Activated CD4-positive, alpha-beta T cell treated with anti-CD3 and anti-CD28 coated beads for 36 hours (primary cell): Measurements from ENCODE around the gene SPOCK1. TPM values are rescaled to one million over a fixed set of nuclear protein-coding genes. Genes with fewer than 3 reads are reported as not detected.

ENCODE experiments used
- ATAC-seq: fragments of 200-7000 bp; cut with Tn5 transposase; one replicate; pipeline ENCODE4 v1.10.0; 2021; ENCODE audit warnings: mild to moderate bottlenecking, moderate library complexity
- CTCF ChIA-PET: fragments of 350-600 bp; sonication (Branson Sonifier 250); formaldehyde crosslinking; loops from one replicate; lab custom pipeline; 2021; ENCODE audit warnings: antibody characterized with exemption; lab: Charles Lee
- POLR2A ChIA-PET: fragments of 350-600 bp; sonication (Branson Sonifier 250); formaldehyde crosslinking; loops from one replicate; lab custom pipeline; 2021; ENCODE audit warnings: antibody characterized with exemption, inconsistent platforms; lab: Charles Lee
- DNase-seq: peaks from one replicate; pipeline ENCODE4 v3.0.0-alpha.2; 2020
- H3K27ac Mint-ChIP-seq: one replicate; pipeline ENCODE4 v1.8.0; 2021; ENCODE audit warnings: mixed read lengths
- H3K27me3 Mint-ChIP-seq: one replicate; pipeline ENCODE4 v1.8.0; 2021; ENCODE audit warnings: mixed read lengths
- H3K36me3 Mint-ChIP-seq: one replicate; pipeline ENCODE4 v1.8.0; 2021; ENCODE audit warnings: low read depth, mixed read lengths
- H3K4me1 Mint-ChIP-seq: one replicate; pipeline ENCODE4 v1.8.0; 2021; ENCODE audit warnings: mixed read lengths
- H3K4me3 Mint-ChIP-seq: one replicate; pipeline ENCODE4 v1.8.0; 2021; ENCODE audit warnings: mild to moderate bottlenecking, moderate library complexity, mixed read lengths
- H3K9me3 Mint-ChIP-seq: one replicate; pipeline ENCODE4 v1.8.0; 2021; ENCODE audit warnings: low read depth, mixed read lengths
- intact Hi-C, 2 experiments: fragments of 100-400 bp; cut with DNase I in 1 of 2; cut with micrococcal nuclease in 1 of 2; formaldehyde crosslinking; loops; one replicate each; pipeline versions ENCODE4 v1.14.2 to v1.15.1; 2022 to 2024; cut with DNase I, micrococcal nuclease
- total RNA-seq, 2 experiments: library from RNA; stranded (reverse); gene quantifications; one replicate each; pipeline ENCODE4 v1.2.3, GENCODE V29; 2021

SPOCK1 gene
- total RNA-seq, 2 experiments from 2014 or later, result not detected

GRCh38 chr5:137372016-137372772 is 126.9 kb downstream of the SPOCK1 start:
- CTCF ChIA-PET, result no interaction called here
- H3K4me3 Mint-ChIP-seq, result no peak overlapping the region
- no peaks in the 10 kb centered on the region for H3K9me3 Mint-ChIP-seq
- H3K27me3 Mint-ChIP-seq, result peaks cover 3% of the 10 kb centered on the region
- intact Hi-C loops, result no loop called here
- ATAC-seq (no peak), DNase-seq (no peak)
- no peaks in the 10 kb centered on the region for H3K36me3 Mint-ChIP-seq
- POLR2A ChIA-PET, result no interaction called here
- H3K4me1 Mint-ChIP-seq, result no peaks in the 10 kb centered on the region
- H3K27ac Mint-ChIP-seq, result no peak overlapping the region

DNA sequence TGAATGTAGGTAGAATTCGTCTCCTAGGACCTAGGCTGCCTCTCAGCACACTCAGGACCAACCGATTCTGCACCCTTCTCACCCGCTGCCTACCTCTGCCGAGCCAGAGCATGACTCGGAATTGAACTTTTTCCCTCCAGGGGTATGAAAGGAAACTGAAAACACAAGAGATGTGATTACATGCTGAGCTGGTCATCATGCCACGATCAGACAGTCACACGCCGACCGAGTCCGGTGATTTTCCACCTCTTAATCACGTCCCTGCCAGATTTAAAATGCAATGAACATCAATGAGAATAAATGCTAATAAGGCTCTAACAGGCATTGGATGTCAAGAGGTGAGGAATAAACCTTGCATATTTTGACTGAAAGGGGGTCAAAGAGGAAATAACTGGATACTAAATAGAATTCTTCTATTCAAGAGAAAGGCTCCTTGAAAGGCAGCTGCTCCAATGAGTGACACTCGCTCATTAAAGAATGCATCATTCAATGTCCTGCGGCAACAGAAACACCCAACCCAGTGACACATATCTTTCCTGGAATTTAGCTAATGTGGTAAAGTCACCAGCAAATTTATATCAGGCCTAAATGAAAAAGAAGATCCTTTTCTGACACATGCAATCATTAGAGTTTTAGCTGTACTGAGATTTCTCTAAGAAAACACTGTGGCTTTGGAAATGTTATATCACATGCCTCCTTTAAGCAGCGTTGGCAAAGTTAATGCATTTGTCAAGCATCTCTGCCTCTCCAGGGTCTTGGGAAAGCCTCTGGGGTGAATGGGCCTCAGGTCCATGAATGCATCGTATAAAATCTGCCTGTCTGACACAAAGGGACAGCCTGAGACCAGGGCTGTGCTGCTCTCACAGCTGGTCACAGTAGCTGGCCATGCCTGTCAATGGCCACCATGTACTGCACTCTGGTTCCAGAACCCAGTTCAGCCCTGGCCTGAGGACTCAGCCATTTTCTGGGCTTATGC is 128.7 kb downstream of the SPOCK1 start:
- no peaks in the 10 kb centered on the region for H3K4me1 Mint-ChIP-seq
- peaks cover 3% of the 10 kb centered on the region for H3K27me3 Mint-ChIP-seq
- POLR2A ChIA-PET, result interaction anchor here (0.6 kb wide), 1 partner anchor 142 kb away, joined by 3 read pairs; no protein-coding TSS in a partner anchor
- intact Hi-C loops, result no loop called here
- no peak overlapping the region for H3K4me3 Mint-ChIP-seq
- H3K36me3 Mint-ChIP-seq, result no peaks in the 10 kb centered on the region
- ATAC-seq, result no peak
- H3K27ac Mint-ChIP-seq, result no peak overlapping the region
- no peak for DNase-seq
- H3K9me3 Mint-ChIP-seq, result no peaks in the 10 kb centered on the region
- CTCF ChIA-PET, result no interaction called here

DNA sequence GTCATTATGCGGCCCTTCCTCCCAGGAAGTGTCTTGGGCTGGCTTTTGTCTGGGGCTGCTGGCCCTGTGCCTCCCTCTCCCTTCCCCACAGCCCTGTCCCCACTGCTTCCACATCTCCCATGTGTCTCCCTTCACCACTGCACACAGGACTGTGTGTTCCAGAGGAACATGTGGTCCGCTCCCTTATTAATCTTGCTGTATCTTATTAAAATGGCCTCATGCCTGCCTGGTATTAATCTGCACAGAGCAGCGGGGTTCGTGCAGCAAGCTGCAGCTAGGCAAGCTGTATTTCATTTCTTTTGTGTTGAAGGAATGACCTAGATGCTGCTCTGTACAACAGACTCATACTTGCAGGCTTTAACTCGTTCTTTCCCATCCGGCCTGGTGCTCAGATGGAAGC is 130.5 kb downstream of the SPOCK1 start:
- ChIA-PET CTCF (interaction anchor here (0.7 kb wide), 1 partner anchor 139 kb away, joined by 3 read pairs; no protein-coding TSS in a partner anchor), POLR2A (no interaction called here)
- Mint-ChIP-seq H3K36me3 (no peaks in the 10 kb centered on the region), H3K27me3 (peaks cover 3% of the 10 kb centered on the region), H3K27ac (no peak overlapping the region), H3K4me1 (no peaks in the 10 kb centered on the region), H3K4me3 (no peak overlapping the region), H3K9me3 (no peaks in the 10 kb centered on the region)
- ATAC-seq (no peak), DNase-seq (no peak)
- intact Hi-C loops, result no loop called here

GRCh38 chr5:137367951-137368350 is 131.2 kb downstream of the SPOCK1 start:
- Mint-ChIP-seq H3K36me3 (no peaks in the 10 kb centered on the region), H3K4me3 (no peak overlapping the region)
- intact Hi-C loops, result no loop called here

GRCh38 chr5:137366526-137366925 is 132.6 kb downstream of the SPOCK1 start:
- Mint-ChIP-seq H3K27me3 (peaks cover 1% of the 10 kb centered on the region), H3K36me3 (no peaks in the 10 kb centered on the region), H3K4me1 (no peaks in the 10 kb centered on the region), H3K4me3 (no peak overlapping the region), H3K9me3 (no peaks in the 10 kb centered on the region), H3K27ac (no peak overlapping the region)
- CTCF ChIA-PET, result no interaction called here
- DNase-seq, result no peak
- intact Hi-C loops, result no loop called here
- no peak for ATAC-seq
- POLR2A ChIA-PET, result no interaction called here

More at GRCh38 chr5:137367951-137368350, 131.2 kb downstream of the SPOCK1 start:
- Mint-ChIP-seq H3K4me1 (no peaks in the 10 kb centered on the region), H3K27ac (no peak overlapping the region), H3K27me3 (peaks cover 3% of the 10 kb centered on the region), H3K9me3 (no peaks in the 10 kb centered on the region)
- POLR2A ChIA-PET, result no interaction called here
- CTCF ChIA-PET, result no interaction called here
- ATAC-seq (no peak), DNase-seq (no peak)

DNA sequence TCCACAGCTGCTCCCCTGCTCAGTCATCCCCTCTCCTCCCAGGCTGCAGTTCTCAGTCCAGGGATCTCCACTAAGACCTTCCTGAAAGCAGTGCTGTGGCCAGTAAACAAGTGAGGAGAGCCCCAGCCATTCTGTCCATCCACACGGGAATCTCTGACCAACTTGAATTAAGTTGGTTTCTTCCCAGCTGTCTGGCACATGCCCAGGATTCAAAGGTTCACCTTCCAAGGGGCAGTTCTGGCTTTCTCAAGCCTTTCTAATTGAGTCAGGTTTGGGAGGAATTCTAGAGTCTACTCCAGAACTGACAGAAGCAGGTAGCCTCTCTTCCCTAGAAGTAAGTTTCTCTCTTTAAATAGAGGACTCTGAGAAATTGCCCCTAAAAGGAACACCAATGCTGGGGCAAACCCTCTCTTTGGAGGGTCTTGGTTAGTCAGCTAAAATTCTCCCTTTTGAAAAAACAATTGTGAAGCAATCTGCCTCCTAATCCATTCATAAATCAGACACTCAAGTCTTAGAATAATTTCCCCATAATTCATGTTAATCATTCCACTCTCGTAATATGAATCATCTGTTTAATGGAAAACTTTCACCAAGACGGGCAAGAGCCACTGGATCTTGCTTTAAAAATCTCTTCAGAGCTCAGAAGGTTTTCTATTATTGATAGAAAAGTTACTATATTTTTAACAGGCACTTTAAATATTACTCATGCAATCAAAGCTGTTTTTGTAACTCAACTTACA is 133.8 kb downstream of the SPOCK1 start:
- no peak for DNase-seq
- Mint-ChIP-seq H3K36me3 (no peaks in the 10 kb centered on the region), H3K27me3 (peaks cover 2% of the 10 kb centered on the region), H3K4me3 (no peak overlapping the region), H3K4me1 (no peaks in the 10 kb centered on the region), H3K9me3 (no peaks in the 10 kb centered on the region), H3K27ac (no peak overlapping the region)
- ChIA-PET CTCF (interaction anchor here (1.0 kb wide), 1 partner anchor 43 kb away, joined by 3 read pairs; no protein-coding TSS in a partner anchor), POLR2A (no interaction called here)
- intact Hi-C loops, result no loop called here
- no peak for ATAC-seq

DNA sequence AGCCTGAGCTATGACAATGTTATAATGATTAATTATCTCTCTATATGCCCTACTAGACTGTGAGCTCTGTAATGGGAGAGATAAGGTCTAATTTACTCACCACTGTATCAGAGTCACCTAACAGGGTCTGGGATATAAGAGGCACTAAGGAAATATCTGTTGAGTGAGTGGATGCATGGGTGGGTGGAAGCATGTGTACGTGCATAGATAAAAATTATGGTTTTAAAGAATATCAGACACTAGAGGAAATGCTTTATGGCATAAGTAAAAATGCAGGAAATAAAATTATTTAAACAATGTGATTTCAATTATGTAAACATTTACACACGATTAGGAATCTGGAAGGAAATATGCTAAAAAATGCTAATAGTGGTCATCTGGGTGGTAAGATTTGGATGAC is 137.8 kb downstream of the SPOCK1 start:
- intact Hi-C loops, result no loop called here
- ChIA-PET CTCF (no interaction called here), POLR2A (no interaction called here)
- ATAC-seq (no peak), DNase-seq (no peak)
- no peak overlapping the region for H3K27ac Mint-ChIP-seq
- no peaks in the 10 kb centered on the region for H3K4me1 Mint-ChIP-seq
- H3K9me3 Mint-ChIP-seq, result no peaks in the 10 kb centered on the region
- H3K4me3 Mint-ChIP-seq, result no peak overlapping the region
- peaks cover 12% of the 10 kb centered on the region for H3K27me3 Mint-ChIP-seq
- H3K36me3 Mint-ChIP-seq, result no peaks in the 10 kb centered on the region

- ATAC-seq (no peak), DNase-seq (no peak)
- H3K4me1 Mint-ChIP-seq, result no peaks in the 10 kb centered on the region
- POLR2A ChIA-PET, result no interaction called here
- H3K4me3 Mint-ChIP-seq, result no peak overlapping the region
- CTCF ChIA-PET, result no interaction called here
- H3K9me3 Mint-ChIP-seq, result no peaks in the 10 kb centered on the region
- intact Hi-C loops, result no loop called here
- no peak overlapping the region for H3K27ac Mint-ChIP-seq
- peaks cover 16% of the 10 kb centered on the region for H3K27me3 Mint-ChIP-seq
- H3K36me3 Mint-ChIP-seq, result no peaks in the 10 kb centered on the region
Measured at GRCh38 chr5:137360607-137361006, 138.5 kb downstream of the SPOCK1 start.

- intact Hi-C loops, result no loop called here
- H3K27me3 Mint-ChIP-seq, result peaks cover 16% of the 10 kb centered on the region
- CTCF ChIA-PET, result no interaction called here
- DNase-seq, result no peak
- H3K4me1 Mint-ChIP-seq, result no peaks in the 10 kb centered on the region
- no peaks in the 10 kb centered on the region for H3K36me3 Mint-ChIP-seq
- no peaks in the 10 kb centered on the region for H3K9me3 Mint-ChIP-seq
- no peak for ATAC-seq
- no peak overlapping the region for H3K27ac Mint-ChIP-seq
- no peak overlapping the region for H3K4me3 Mint-ChIP-seq
- POLR2A ChIA-PET, result no interaction called here
Measured at GRCh38 chr5:137359941-137360340, 139.2 kb downstream of the SPOCK1 start.

GRCh38 chr5:137357436-137357835 is 141.7 kb downstream of the SPOCK1 start:
- CTCF ChIA-PET, result interaction anchor here (1.0 kb wide), 1 partner anchor 13 kb away, joined by 3 read pairs; no protein-coding TSS in a partner anchor
- DNase-seq (no peak), ATAC-seq (no peak)
- no peaks in the 10 kb centered on the region for H3K36me3 Mint-ChIP-seq
- intact Hi-C loops, result no loop called here
- POLR2A ChIA-PET, result no interaction called here
- no peak overlapping the region for H3K27ac Mint-ChIP-seq
- H3K4me3 Mint-ChIP-seq, result no peak overlapping the region
- no peaks in the 10 kb centered on the region for H3K4me1 Mint-ChIP-seq
- no peaks in the 10 kb centered on the region for H3K9me3 Mint-ChIP-seq
- H3K27me3 Mint-ChIP-seq, result peaks cover 18% of the 10 kb centered on the region

- H3K4me3 Mint-ChIP-seq, result no peak overlapping the region
- ATAC-seq (no peak), DNase-seq (no peak)
- no peaks in the 10 kb centered on the region for H3K9me3 Mint-ChIP-seq
- intact Hi-C loops, result no loop called here
- H3K27me3 Mint-ChIP-seq, result peaks cover 16% of the 10 kb centered on the region
- POLR2A ChIA-PET, result no interaction called here
- no peaks in the 10 kb centered on the region for H3K4me1 Mint-ChIP-seq
- CTCF ChIA-PET, result interaction anchor here (0.9 kb wide), 1 partner anchor 11 kb away, joined by 3 read pairs; no protein-coding TSS in a partner anchor
- no peak overlapping the region for H3K27ac Mint-ChIP-seq
- no peaks in the 10 kb centered on the region for H3K36me3 Mint-ChIP-seq
Measured at GRCh38 chr5:137356127-137356526, 143.0 kb downstream of the SPOCK1 start.
